BLaER1 (cell line): ENCODE data around the gene PDZRN3.

Source experiments
- H3K27ac ChIP-seq: shearing (Covaris generic); formaldehyde crosslinking; 2 replicates; pipeline ENCODE4 v1.8.1; 2022
- H3K27me3 ChIP-seq: shearing (Covaris generic); formaldehyde crosslinking; 2 replicates; pipeline ENCODE4 v1.8.1; 2022
- H3K36me3 ChIP-seq: shearing (Covaris generic); formaldehyde crosslinking; 2 replicates; pipeline ENCODE4 v1.8.1; 2022
- H3K4me1 ChIP-seq: shearing (Covaris generic); formaldehyde crosslinking; 2 replicates; pipeline ENCODE4 v1.8.1; 2022
- H3K4me2 ChIP-seq: shearing (Covaris generic); formaldehyde crosslinking; 2 replicates; pipeline ENCODE4 v1.8.1; 2022
- H3K4me3 ChIP-seq: shearing (Covaris generic); formaldehyde crosslinking; 2 replicates; pipeline ENCODE4 v1.8.1; 2022
- H3K9ac ChIP-seq: shearing (Covaris generic); formaldehyde crosslinking; 2 replicates; pipeline ENCODE4 v1.8.1; 2022
- H3K9me3 ChIP-seq: shearing (Covaris generic); formaldehyde crosslinking; 2 replicates; pipeline ENCODE4 v1.8.1; 2022
- H4K20me1 ChIP-seq: shearing (Covaris generic); formaldehyde crosslinking; 2 replicates; pipeline ENCODE4 v1.8.1; 2022
- Cebpa-rat ChIP-seq: shearing (Covaris generic); IDR thresholded peaks from 2 replicates; pipeline ENCODE4 v1.8.1; 2022

The PDZRN3 gene

DNA sequence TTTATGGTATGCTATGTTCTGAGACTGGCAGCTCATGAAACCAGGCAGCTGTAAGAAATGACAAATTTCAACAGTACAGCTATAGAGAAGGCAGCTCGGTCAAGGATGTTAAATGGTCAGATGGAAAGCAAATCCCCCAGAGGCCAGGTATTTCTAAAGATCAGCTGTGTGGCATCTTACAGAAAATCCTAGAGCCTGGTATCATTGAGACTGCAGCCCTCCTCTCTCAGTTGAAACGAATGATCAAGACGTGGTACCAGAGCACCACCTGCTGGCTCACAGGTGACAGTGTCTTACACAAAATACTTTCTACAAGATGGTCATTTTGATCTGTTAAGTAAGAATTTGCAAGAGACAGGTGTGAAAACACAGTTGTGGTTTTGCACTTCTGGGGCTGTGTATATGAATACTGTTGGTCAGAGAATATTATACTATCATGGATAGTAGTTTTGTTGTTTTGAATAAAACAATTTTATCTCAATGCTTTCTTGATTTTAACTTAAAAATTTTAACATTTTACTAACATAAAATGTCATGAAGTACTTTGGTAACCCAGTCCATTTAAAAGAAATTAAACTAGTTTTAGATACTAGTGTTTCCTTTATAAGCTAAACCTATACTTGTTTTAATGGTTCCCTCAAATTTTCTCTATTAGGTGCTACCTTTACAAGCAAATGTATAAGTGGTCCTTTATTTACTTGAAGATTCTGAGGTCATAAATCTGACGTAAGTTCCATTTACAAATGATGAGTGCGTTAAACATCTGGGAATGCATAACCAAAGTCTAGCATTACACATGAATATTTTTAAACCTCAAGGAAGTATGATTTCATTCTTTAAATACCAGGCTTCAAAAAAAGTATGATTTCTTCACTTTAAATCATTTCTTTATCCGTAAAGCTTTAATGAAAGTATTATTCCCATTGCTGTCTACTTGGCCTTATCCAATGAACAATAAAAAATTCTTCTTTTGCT lies 121.8 kb downstream of the PDZRN3 start:
- Histone ChIP-seq H3K36me3 (no peaks in the 10 kb centered on the region), H3K27me3 (no peaks in the 10 kb centered on the region), H3K9ac (no peak overlapping the region), H3K9me3 (no peaks in the 10 kb centered on the region), H3K4me2 (no peak overlapping the region), H4K20me1 (no peaks in the 10 kb centered on the region), H3K4me3 (no peak overlapping the region), H3K27ac (no peak overlapping the region), H3K4me1 (no peaks in the 10 kb centered on the region)
- TF ChIP-seq Cebpa-rat, result no peak

DNA sequence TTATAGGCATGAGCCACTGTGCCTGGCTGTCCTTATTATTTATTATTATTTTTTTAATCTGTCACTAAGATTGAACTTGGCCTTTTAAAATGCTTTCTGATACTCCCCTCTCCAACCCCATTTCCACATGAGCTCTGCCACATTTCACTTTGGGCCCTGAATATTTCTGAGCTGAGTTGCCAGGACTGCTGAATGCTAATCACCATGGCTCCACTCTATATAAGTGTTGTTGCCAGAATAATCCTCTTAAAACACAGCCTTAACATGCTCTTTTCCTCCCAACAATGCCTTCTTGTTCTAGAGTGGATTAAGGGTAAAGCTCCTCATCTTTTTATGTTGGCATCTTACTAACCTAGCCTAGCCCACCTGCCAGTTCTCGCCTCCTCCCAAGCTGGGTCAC lies 124.4 kb downstream of the PDZRN3 start:
- Histone ChIP-seq H3K9ac (no peak overlapping the region), H3K36me3 (no peaks in the 10 kb centered on the region), H3K4me2 (no peak overlapping the region), H3K4me3 (no peak overlapping the region), H3K4me1 (no peaks in the 10 kb centered on the region), H3K27ac (no peak overlapping the region), H3K27me3 (no peaks in the 10 kb centered on the region), H3K9me3 (no peaks in the 10 kb centered on the region), H4K20me1 (no peaks in the 10 kb centered on the region)
- no peak for TF ChIP-seq Cebpa-rat

DNA sequence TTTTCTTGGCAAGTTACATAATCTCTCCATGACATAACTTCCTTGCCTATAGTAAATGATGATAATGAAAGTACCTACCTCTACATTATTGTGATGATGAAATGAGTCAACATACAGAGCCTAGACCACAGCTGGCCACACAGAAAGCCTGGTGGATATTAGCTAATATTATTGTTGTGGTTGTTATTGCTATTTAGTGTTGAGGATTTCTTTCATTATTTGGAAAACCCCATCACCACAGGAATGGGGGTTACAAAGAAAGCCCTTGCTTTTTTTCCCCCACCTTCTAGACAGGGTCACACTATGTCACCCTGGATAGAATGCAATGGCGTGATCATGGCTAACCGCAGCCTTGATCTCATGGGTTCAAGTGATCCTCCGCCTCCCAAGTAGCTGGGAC lies 125.0 kb downstream of the PDZRN3 start:
- no peak overlapping the region for H3K4me3 ChIP-seq
- H3K27ac ChIP-seq, result no peak overlapping the region
- no peaks in the 10 kb centered on the region for H3K36me3 ChIP-seq
- TF ChIP-seq Cebpa-rat, result no peak
- H3K9ac ChIP-seq, result no peak overlapping the region
- no peaks in the 10 kb centered on the region for H4K20me1 ChIP-seq
- H3K27me3 ChIP-seq, result no peaks in the 10 kb centered on the region
- no peaks in the 10 kb centered on the region for H3K4me1 ChIP-seq
- H3K4me2 ChIP-seq, result no peak overlapping the region
- H3K9me3 ChIP-seq, result no peaks in the 10 kb centered on the region

DNA sequence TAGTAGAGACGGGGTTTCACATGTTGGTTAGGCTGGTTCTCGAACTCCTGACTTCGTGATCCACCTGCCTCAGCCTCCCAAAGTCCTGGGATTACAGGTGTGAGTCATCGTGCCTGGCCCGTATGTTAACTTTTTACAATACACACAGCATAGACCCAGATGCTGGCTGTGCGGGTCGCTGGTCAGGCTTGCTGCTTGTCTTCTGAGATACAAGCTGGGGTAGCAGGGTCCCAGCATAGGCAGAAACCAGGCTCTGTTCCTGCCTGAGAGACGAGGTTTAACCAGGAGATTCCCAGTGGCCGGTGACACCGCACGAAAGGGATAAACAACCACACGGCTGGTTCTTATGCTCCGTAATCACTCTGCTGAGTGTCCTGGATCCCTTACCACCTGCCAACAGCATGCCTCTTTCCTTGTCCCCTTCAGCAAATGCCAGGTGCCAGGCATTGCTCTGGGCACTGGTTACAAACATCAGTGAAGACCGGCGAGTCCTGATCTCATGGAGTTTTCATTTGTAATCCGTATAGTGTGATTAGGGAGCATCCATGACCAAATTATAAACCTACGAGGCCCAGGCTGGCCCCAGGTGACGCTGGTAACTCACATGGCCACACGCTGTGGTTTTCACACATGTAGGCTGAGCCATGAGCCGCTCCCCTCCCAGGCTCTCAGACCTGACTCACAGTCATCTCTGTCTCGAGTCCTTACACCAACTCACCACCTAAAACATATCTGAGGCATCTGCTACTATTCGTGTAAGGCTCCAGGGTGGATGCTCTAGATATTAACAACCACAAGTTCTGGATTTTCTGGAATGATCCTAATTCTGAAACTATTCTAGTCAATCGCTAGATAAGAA lies 125.7 kb downstream of the PDZRN3 start:
- Histone ChIP-seq H3K9ac (no peak overlapping the region), H3K9me3 (no peaks in the 10 kb centered on the region), H3K27me3 (no peaks in the 10 kb centered on the region), H3K36me3 (no peaks in the 10 kb centered on the region), H3K4me2 (no peak overlapping the region), H3K27ac (no peak overlapping the region), H3K4me1 (no peaks in the 10 kb centered on the region), H3K4me3 (no peak overlapping the region), H4K20me1 (no peaks in the 10 kb centered on the region)
- TF ChIP-seq Cebpa-rat, result no peak

DNA sequence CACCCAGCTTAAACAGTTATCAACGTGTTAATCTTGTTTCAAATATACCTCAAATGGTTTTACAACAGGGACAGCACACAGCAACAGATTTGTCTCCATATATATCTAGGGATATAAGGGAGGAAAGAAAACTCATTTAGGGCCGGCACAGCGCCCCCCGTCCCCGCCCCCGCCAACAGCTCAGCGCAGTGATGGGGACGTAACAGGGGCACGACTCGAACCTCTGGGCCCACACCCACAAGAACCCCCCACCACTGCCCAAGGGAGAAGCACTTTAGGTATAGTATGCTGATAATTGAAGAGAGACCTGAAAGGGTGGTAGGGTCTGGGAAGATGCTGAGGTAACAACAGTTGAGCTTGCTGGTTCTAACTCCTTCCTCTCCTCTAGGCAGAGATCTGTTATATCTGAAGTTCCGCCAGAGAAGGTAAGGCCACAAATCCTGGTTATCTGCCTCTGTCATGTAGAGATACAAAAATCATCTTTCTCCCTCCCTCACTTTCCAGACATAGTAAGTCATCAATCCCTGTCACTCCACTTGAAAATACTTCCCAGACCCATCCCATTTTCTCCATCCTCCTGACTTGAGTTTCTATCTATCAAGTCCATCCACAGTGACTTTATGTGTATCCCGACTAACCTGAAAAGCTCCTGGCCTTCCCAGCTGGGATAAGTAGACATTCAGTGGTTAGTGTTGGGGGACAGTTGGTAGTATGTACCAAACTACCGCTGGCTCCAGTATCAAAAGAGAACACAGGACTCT lies 126.9 kb downstream of the PDZRN3 start:
- no peaks in the 10 kb centered on the region for H3K4me1 ChIP-seq
- no peak for TF ChIP-seq Cebpa-rat
- no peak overlapping the region for H3K4me2 ChIP-seq
- H3K27ac ChIP-seq, result no peak overlapping the region
- H3K9me3 ChIP-seq, result no peaks in the 10 kb centered on the region
- H4K20me1 ChIP-seq, result no peaks in the 10 kb centered on the region
- no peaks in the 10 kb centered on the region for H3K27me3 ChIP-seq
- H3K9ac ChIP-seq, result no peak overlapping the region
- H3K4me3 ChIP-seq, result no peak overlapping the region
- H3K36me3 ChIP-seq, result no peaks in the 10 kb centered on the region

DNA sequence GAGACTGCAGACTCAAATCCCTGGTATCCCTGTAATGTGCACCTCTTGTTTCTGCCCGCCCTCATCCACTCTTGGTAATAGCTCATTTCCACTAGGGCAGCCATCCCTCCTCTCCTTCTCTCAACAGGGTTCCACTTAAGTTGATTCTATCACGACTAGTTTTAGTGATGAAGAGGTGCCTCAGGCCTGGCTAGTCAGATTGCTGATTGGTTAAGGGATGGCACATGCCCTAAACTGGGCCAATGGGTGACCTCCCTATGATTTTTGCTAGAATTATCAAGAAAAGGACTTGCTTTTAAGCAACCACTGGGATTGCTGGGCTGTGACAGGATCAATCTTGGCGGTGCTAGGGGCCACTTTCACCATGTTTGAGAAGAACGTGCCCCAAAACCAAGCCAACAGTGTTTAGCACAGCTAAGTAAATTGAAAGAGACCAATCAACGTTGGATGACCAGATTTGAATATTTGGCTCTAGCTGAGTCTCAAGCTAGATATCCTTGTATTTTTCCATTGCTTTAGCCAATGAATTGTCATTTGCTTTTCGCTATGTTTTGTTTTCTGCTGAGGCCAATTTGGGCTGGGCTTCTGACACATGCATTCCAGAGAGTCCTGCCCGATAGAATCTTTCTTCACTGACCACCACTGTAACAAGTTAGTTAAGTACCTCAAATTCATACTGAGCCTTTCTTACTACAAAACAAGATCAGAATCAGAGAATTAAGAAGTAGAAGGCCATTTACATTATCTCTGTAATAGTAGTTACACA lies 131.0 kb downstream of the PDZRN3 start:
- no peak for TF ChIP-seq Cebpa-rat
- H4K20me1 ChIP-seq, result no peaks in the 10 kb centered on the region
- no peak overlapping the region for H3K27ac ChIP-seq
- no peak overlapping the region for H3K9ac ChIP-seq
- H3K4me1 ChIP-seq, result no peaks in the 10 kb centered on the region
- no peaks in the 10 kb centered on the region for H3K36me3 ChIP-seq
- no peak overlapping the region for H3K4me2 ChIP-seq
- no peak overlapping the region for H3K4me3 ChIP-seq
- no peaks in the 10 kb centered on the region for H3K9me3 ChIP-seq
- no peaks in the 10 kb centered on the region for H3K27me3 ChIP-seq

DNA sequence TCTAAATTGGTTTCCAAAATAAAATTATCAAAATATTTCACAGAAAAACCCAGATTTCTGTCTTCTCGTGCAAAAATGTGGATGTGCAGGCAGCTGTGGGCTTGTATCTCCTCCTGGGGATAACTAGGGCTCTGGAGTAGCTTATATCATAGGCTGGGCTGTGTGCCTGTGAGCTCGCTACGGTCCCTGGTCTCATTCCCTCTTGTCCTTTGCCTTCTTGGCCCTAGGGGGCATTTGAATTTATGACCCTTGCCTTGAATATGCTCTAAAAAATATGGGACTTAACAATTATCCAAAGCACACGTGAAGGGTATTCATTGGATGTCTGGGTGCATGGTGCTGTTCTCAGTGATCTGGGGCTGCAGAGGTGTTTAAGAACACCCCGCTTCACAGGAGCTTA lies 132.6 kb downstream of the PDZRN3 start:
- TF ChIP-seq Cebpa-rat, result no peak
- no peaks in the 10 kb centered on the region for H3K36me3 ChIP-seq
- H4K20me1 ChIP-seq, result no peaks in the 10 kb centered on the region
- H3K9me3 ChIP-seq, result no peaks in the 10 kb centered on the region
- no peaks in the 10 kb centered on the region for H3K27me3 ChIP-seq
- H3K4me2 ChIP-seq, result no peak overlapping the region
- no peak overlapping the region for H3K9ac ChIP-seq
- H3K27ac ChIP-seq, result no peak overlapping the region
- no peak overlapping the region for H3K4me3 ChIP-seq
- no peaks in the 10 kb centered on the region for H3K4me1 ChIP-seq

DNA sequence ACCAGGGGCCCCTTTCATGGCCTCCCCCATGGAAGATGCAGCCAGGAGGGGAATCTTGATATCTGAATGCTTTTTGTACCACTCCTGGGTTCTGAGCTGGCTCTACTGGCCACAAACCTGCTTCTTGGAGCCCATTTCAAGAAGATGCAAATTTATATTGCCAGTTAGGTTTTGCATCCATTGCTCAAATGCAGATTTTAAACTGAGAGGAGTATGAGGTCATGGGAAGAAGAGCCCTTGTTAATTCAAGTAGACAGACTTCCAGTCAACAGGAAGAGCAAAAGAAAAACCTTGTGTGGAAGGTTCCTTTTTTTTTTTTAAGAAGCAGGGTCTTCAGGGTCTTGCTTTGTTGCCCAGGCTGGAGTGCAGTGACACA lies 133.5 kb downstream of the PDZRN3 start:
- Histone ChIP-seq H4K20me1 (no peaks in the 10 kb centered on the region), H3K4me3 (no peak overlapping the region), H3K27me3 (no peaks in the 10 kb centered on the region), H3K9me3 (no peaks in the 10 kb centered on the region), H3K27ac (no peak overlapping the region), H3K4me1 (no peaks in the 10 kb centered on the region), H3K4me2 (no peak overlapping the region), H3K36me3 (no peaks in the 10 kb centered on the region), H3K9ac (no peak overlapping the region)
- no peak for TF ChIP-seq Cebpa-rat
